ENCODE results near the gene ZNF367. TPM values are rescaled to one million over a fixed set of nuclear protein-coding genes. Genes with fewer than 3 reads are reported as not detected.

The ZNF367 gene
- total and polyA plus RNA-seq, 4 donors, result 0.36 to 18.1 (median 2.0) TPM

DNA sequence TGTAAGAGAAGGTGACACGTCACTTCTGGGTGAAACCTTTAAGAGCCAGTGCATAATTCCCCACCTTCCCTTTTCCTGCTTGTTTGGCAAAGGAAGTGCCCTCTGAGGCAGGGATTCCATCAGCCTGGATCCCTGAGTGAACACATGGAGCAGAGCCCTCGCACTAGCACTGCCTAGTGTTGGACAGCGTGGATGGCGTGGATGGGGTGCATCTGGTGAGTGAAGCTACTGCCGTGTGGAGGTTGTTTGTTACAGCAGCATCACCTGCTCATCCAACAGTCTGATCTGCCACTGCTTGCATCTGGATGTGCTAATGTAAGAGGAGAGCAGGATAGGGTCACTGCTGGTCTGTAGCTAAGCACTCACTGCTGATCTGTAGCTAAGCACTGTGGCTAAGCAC, 69.9 kb downstream of the ZNF367 start (continued):
- TF ChIP-seq, protein P1, sequence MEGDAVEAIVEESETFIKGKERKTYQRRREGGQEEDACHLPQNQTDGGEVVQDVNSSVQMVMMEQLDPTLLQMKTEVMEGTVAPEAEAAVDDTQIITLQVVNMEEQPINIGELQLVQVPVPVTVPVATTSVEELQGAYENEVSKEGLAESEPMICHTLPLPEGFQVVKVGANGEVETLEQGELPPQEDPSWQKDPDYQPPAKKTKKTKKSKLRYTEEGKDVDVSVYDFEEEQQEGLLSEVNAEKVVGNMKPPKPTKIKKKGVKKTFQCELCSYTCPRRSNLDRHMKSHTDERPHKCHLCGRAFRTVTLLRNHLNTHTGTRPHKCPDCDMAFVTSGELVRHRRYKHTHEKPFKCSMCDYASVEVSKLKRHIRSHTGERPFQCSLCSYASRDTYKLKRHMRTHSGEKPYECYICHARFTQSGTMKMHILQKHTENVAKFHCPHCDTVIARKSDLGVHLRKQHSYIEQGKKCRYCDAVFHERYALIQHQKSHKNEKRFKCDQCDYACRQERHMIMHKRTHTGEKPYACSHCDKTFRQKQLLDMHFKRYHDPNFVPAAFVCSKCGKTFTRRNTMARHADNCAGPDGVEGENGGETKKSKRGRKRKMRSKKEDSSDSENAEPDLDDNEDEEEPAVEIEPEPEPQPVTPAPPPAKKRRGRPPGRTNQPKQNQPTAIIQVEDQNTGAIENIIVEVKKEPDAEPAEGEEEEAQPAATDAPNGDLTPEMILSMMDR (IDR thresholded peaks at IDR 0.05; ENCODE audit: low read depth, low read length, missing input control), result no peak
- TF ChIP-seq HNF4A (conservative IDR thresholded peaks at IDR 0.05) (no peak), RAD21 (IDR thresholded peaks at IDR 0.05) (no peak), RXRA (IDR thresholded peaks at IDR 0.05) (no peak)

DNA sequence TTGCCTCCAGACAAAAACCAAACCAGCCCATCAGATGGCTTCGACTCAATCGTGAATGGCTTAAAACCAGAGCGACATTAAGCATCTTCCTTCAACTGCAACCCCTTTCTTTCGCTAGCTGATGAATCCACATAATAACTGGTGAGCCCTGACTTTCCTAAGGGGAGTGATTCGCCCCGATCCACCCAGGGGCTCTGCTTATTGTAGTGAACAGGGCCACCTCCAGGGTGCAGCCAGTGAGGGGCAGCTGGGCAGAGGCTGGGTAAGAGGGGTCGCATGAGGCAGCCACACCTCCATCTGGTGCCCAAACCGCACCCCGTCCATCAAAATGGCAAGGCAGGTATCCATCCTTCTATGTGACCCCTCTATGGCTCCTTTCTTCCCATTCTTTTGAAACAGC, 72.6 kb downstream of the ZNF367 start:
- TF ChIP-seq RAD21 (IDR thresholded peaks at IDR 0.05) (no peak), NR2F2 (IDR thresholded peaks at IDR 0.05) (no peak), FOXA2 (IDR thresholded peaks at IDR 0.05) (no peak), FOXA1 (IDR thresholded peaks at IDR 0.05) (no peak), HNF4G (IDR thresholded peaks at IDR 0.05) (no peak), HNF4A (conservative IDR thresholded peaks at IDR 0.05) (no peak)
- TF ChIP-seq, protein P2, sequence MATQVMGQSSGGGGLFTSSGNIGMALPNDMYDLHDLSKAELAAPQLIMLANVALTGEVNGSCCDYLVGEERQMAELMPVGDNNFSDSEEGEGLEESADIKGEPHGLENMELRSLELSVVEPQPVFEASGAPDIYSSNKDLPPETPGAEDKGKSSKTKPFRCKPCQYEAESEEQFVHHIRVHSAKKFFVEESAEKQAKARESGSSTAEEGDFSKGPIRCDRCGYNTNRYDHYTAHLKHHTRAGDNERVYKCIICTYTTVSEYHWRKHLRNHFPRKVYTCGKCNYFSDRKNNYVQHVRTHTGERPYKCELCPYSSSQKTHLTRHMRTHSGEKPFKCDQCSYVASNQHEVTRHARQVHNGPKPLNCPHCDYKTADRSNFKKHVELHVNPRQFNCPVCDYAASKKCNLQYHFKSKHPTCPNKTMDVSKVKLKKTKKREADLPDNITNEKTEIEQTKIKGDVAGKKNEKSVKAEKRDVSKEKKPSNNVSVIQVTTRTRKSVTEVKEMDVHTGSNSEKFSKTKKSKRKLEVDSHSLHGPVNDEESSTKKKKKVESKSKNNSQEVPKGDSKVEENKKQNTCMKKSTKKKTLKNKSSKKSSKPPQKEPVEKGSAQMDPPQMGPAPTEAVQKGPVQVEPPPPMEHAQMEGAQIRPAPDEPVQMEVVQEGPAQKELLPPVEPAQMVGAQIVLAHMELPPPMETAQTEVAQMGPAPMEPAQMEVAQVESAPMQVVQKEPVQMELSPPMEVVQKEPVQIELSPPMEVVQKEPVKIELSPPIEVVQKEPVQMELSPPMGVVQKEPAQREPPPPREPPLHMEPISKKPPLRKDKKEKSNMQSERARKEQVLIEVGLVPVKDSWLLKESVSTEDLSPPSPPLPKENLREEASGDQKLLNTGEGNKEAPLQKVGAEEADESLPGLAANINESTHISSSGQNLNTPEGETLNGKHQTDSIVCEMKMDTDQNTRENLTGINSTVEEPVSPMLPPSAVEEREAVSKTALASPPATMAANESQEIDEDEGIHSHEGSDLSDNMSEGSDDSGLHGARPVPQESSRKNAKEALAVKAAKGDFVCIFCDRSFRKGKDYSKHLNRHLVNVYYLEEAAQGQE (IDR thresholded peaks at IDR 0.05), result no peak
- TF ChIP-seq, protein P3, sequence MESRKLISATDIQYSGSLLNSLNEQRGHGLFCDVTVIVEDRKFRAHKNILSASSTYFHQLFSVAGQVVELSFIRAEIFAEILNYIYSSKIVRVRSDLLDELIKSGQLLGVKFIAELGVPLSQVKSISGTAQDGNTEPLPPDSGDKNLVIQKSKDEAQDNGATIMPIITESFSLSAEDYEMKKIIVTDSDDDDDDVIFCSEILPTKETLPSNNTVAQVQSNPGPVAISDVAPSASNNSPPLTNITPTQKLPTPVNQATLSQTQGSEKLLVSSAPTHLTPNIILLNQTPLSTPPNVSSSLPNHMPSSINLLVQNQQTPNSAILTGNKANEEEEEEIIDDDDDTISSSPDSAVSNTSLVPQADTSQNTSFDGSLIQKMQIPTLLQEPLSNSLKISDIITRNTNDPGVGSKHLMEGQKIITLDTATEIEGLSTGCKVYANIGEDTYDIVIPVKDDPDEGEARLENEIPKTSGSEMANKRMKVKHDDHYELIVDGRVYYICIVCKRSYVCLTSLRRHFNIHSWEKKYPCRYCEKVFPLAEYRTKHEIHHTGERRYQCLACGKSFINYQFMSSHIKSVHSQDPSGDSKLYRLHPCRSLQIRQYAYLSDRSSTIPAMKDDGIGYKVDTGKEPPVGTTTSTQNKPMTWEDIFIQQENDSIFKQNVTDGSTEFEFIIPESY (IDR thresholded peaks at IDR 0.05), result no peak
- Histone ChIP-seq H3K27ac (ENCODE audit: low read depth in 1 of 2, low read length in 2 of 2) (no peak overlapping the region), H3K4me1 (ENCODE audit: control insufficient read depth in 4 of 4, insufficient read depth in 4 of 4, low read length in 3 of 4) (peaks cover 5 to 13% (median 8%) of the 10 kb centered on the region in 4 donors)

DNA sequence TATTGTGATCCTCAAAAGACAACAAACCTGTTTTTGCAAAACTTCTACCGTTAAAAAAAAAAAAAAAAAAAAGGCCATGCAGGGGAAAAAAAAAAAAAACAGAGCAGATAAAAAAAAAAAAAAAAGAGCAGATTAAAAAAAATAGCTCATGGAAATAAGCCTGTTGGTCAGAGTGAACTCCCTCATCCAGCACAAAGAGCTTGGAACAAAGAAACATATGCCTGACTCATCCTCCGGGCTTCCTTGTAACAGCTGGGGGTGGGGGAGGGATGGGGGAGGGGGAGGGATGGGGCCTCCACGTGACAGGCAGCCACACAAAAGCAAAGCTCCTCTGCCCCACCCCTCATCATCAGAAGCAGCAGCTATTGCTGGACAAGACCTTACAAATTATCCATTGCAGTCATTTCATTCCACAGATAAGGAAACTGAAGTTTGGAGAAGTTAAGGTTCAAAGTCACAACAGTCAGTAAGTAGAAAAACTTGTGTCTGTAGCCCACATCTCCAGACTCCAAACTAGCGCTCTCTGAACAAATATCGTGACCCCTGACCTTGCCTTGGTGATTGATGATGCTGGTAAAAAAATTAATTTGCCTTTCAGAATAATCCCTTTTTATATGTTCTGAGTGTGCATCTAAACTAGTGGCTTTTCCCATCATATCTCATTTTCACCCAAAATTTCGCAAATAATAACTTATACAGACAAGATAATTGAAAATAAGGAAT, 73.6 kb downstream of the ZNF367 start:
- no peak for DNase-seq (ENCODE audit: low spot score)
- Histone ChIP-seq H3K4me3 (ENCODE audit: low read depth in 1 of 3, low read length in 3 of 3) (no peak overlapping the region), H3K9me3 (ENCODE audit: control insufficient read depth in 4 of 4, low read length in 3 of 4) (peaks cover 0 to 5% (median 0%) of the 10 kb centered on the region in 4 donors), H3K27ac (ENCODE audit: low read depth in 1 of 2, low read length in 2 of 2) (peak overlapping the region in 1 of 2 donors; percentile 9), H3K9ac (ENCODE audit: low read depth in 1 of 2, low read length in 2 of 2) (no peak overlapping the region), H3K4me1 (ENCODE audit: control insufficient read depth in 4 of 4, insufficient read depth in 4 of 4, low read length in 3 of 4) (peaks cover 8 to 18% (median 11%) of the 10 kb centered on the region in 4 donors), H3K27me3 (ENCODE audit: control insufficient read depth in 4 of 4, insufficient read depth in 4 of 4, low read length in 3 of 4) (no peaks in the 10 kb centered on the region), H3K36me3 (ENCODE audit: control insufficient read depth in 4 of 4, insufficient read depth in 3 of 4, low read depth in 1 of 4, low read length in 3 of 4) (peaks cover 0 to 11% (median 7%) of the 10 kb centered on the region in 4 donors)
- TF ChIP-seq YY1 (IDR thresholded peaks at IDR 0.05), result no peak
- TF ChIP-seq, protein P3 (IDR thresholded peaks at IDR 0.05), result no peak
- no peak for TF ChIP-seq HNF4G (IDR thresholded peaks at IDR 0.05)
- TF ChIP-seq NR2F2 (IDR thresholded peaks at IDR 0.05), result peak; percentile 75
- TF ChIP-seq SP1 (IDR thresholded peaks at IDR 0.05), result no peak
- 55% methylated on average over 6 of the region's 6 CpGs for WGBS

More for the DNA sequence above, 72.6 kb downstream of the ZNF367 start:
- H3K4me3 ChIP-seq (ENCODE audit: low read depth in 1 of 3, low read length in 3 of 3), result no peak overlapping the region
- peaks cover 0 to 5% (median 0%) of the 10 kb centered on the region in 4 donors for H3K9me3 ChIP-seq (ENCODE audit: control insufficient read depth in 4 of 4, low read length in 3 of 4)
- H3K36me3 ChIP-seq (ENCODE audit: control insufficient read depth in 4 of 4, insufficient read depth in 3 of 4, low read depth in 1 of 4, low read length in 3 of 4), result peaks cover 2 to 15% (median 9%) of the 10 kb centered on the region in 4 donors
- WGBS, result 94% methylated on average over 9 of the region's 9 CpGs
- no peak overlapping the region for H3K9ac ChIP-seq (ENCODE audit: low read depth in 1 of 2, low read length in 2 of 2)
- no peak for DNase-seq (ENCODE audit: low spot score)
- H3K27me3 ChIP-seq (ENCODE audit: control insufficient read depth in 4 of 4, insufficient read depth in 4 of 4, low read length in 3 of 4), result no peaks in the 10 kb centered on the region
